ENCODE data around the gene LUC7L3. TPM values are rescaled to one million over a fixed set of nuclear protein-coding genes. Genes with fewer than 3 reads are reported as not detected.

The LUC7L3 gene
- total RNA-seq, 8 experiments from 2014 or later: 118 to 263 (median 161) TPM

GRCh38 chr17:50771991-50772785, 52.8 kb downstream of the LUC7L3 start:
- Histone ChIP-seq H3K4me3 (no peak overlapping the region), H3K27ac (no peak overlapping the region), H3K4me1 (replicated peaks in 1 of 2) (no peaks in the 10 kb centered on the region)
- WGBS, 10 experiments: 60 to 100% (median 68%) methylated on average over 1 to 9 of the region's 15 CpGs; no CpG with 5 or more reads in 3 of the 10 experiments
- peak in 3 of 8 experiments; percentile 33 to 93 (median 39) for ATAC-seq (replicated peaks in 6 of 8)
- in situ Hi-C loops (cut with MboI; ENCODE audit: low pct_unique_long_range_greater_than_20kb in 2 of 9, low sequenced_read_pairs in 9 of 9, unreplicated experiment in 9 of 9): no loop called here

DNA sequence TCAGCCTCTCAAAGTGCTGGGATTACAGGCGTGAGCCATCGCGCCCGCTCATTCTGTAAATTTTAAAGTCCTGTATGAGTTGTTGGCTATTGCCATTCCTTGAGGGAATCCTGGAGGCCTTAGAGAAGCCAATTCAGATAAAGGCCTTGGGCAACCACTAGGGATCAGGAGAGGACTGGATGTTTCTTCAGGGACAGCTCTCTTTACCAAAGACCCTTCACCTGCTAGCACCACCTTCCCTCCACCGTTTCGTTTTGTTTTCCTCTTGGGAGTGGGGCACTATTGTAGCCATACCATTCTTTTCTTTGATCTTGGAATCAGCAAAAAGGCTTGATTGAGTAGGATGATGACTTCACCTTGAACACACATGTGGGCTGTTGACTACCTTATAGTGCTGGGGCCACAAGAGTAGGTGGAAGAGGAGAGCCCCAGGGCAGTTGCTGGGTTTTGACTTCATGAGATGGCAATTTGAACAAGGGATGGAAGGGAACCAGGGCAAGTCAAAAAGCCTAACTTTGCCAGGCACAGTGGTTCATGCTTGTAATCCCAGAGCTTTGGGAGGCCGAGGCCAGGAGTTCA, 54.9 kb downstream of the LUC7L3 start:
- Histone ChIP-seq H3K27ac (no peak overlapping the region), H3K4me3 (no peak overlapping the region), H3K4me1 (replicated peaks in 1 of 2) (no peaks in the 10 kb centered on the region)
- WGBS, 10 experiments: 30 to 100% (median 87%) methylated on average over 1 to 7 of the region's 7 CpGs; no CpG with 5 or more reads in 4 of the 10 experiments
- ATAC-seq (replicated peaks in 6 of 8): no peak
- in situ Hi-C loops (cut with MboI; ENCODE audit: low pct_unique_long_range_greater_than_20kb in 2 of 9, low sequenced_read_pairs in 9 of 9, unreplicated experiment in 9 of 9): no loop called here

DNA sequence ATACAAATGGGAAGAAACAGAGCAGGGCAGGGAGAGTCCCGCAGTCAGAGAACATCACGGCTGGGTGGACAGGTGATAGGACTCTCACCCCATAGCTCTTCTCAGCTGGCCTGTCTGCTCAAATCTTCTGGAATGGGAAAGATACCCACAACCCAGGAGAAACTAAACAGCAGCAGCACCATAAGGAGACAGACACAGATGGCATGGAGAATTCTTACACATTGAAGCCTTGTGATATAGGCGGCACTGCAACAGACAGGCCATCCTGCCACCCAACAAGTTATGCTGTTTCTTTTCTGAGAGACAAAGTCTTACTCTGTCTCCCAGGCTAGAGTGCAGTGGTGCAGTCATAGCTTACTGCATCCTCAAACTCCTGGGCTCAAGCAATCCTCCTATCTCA, 56.5 kb downstream of the LUC7L3 start:
- Histone ChIP-seq H3K4me3 (no peak overlapping the region), H3K4me1 (replicated peaks in 1 of 2) (no peaks in the 10 kb centered on the region), H3K27ac (no peak overlapping the region)
- in situ Hi-C loops (cut with MboI; ENCODE audit: low pct_unique_long_range_greater_than_20kb in 2 of 9, low sequenced_read_pairs in 9 of 9, unreplicated experiment in 9 of 9): no loop called here
- WGBS, 10 experiments: 80 to 100% (median 93%) methylated on average over 1 to 3 of the region's 3 CpGs; no CpG with 5 or more reads in 2 of the 10 experiments
- no peak for ATAC-seq (replicated peaks in 6 of 8)

DNA sequence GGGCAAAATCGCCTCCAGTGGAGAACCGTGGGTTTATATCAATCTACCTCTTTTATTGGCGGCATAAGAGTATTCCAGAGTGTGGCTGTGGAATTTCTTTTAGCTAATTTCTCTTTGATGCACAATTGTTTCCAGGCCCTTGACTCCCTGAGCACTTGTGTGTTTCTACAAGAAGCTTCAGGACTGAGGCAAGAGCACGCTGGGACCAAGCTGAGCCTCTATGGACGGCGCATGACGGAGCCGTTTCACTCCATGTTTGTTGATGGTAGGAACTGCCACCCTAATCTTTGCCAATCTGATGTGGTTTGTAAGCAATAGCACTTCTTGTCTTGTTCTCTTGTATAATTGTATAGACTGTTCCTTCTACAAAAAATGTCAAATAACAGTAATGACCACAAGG, 59.1 kb downstream of the LUC7L3 start:
- no peak for ATAC-seq (replicated peaks in 6 of 8)
- Histone ChIP-seq H3K27ac (no peak overlapping the region), H3K4me1 (replicated peaks in 1 of 2) (no peaks in the 10 kb centered on the region), H3K4me3 (no peak overlapping the region)
- in situ Hi-C loops (cut with MboI; ENCODE audit: low pct_unique_long_range_greater_than_20kb in 2 of 9, low sequenced_read_pairs in 9 of 9, unreplicated experiment in 9 of 9): no loop called here
- WGBS, 10 experiments: 50 to 100% (median 94%) methylated on average over 1 to 8 of the region's 8 CpGs; no CpG with 5 or more reads in 2 of the 10 experiments

GRCh38 chr17:50778988-50779387, 59.6 kb downstream of the LUC7L3 start:
- in situ Hi-C loops (cut with MboI; ENCODE audit: low pct_unique_long_range_greater_than_20kb in 2 of 9, low sequenced_read_pairs in 9 of 9, unreplicated experiment in 9 of 9): no loop called here
- 36 to 93% (median 82%) methylated on average over 1 to 4 of the region's 4 CpGs; no CpG with 5 or more reads in 2 of the 10 experiments for WGBS, 10 experiments
- no peak for ATAC-seq (replicated peaks in 6 of 8)
- H3K4me1 ChIP-seq (replicated peaks in 1 of 2): no peaks in the 10 kb centered on the region
- H3K4me3 ChIP-seq: no peak overlapping the region
- no peak overlapping the region for H3K27ac ChIP-seq

DNA sequence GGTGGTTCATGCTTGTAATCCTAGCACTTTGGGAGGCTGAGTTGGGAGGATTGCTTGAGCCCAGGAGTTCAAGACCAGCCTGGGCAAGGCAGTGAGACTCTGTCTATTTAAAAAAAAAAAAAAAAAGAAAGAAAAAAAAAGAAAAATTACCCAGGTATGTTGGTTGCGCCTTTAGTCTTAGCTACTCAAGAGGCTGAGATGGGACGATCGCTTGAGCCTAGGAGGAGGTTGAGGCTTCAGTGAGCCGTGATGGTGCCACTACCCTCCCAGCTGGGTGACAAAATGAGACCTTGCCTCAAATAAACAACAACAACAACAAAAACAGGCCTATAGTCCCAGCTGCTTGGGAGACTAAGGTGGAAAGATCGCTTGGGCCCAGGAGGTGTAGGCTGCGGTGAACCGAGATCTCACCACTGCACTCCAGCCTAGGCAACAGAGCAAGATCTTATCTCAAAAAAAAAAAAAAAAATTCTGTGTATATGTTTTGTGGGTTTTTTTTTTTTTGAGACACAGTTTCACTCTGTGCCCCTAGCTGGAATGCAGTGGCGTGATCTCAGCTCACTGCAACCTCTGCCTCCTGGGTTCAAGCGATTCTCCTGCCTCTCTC, 60.4 kb downstream of the LUC7L3 start:
- H3K4me3 ChIP-seq: no peak overlapping the region
- in situ Hi-C loops (cut with MboI; ENCODE audit: low pct_unique_long_range_greater_than_20kb in 2 of 9, low sequenced_read_pairs in 9 of 9, unreplicated experiment in 9 of 9): loop anchor here in 5 of 9 experiments (5.0 to 10.0 kb wide), 4 partner anchors 55 to 175 kb away; partner anchors contain the start of gene WFIKKN2 (in 3 of the 5)
- no peak overlapping the region for H3K27ac ChIP-seq
- WGBS, 10 experiments: 67 to 100% (median 92%) methylated on average over 1 to 9 of the region's 9 CpGs
- no peak for ATAC-seq (replicated peaks in 6 of 8)
- no peaks in the 10 kb centered on the region for H3K4me1 ChIP-seq (replicated peaks in 1 of 2)

GRCh38 chr17:50781167-50781566, 61.8 kb downstream of the LUC7L3 start:
- WGBS, 10 experiments: 7 to 100% (median 73%) methylated on average over 3 to 17 of the region's 38 CpGs; no CpG with 5 or more reads in 3 of the 10 experiments
- Histone ChIP-seq H3K27ac (no peak overlapping the region), H3K4me3 (no peak overlapping the region), H3K4me1 (replicated peaks in 1 of 2) (no peaks in the 10 kb centered on the region)
- ATAC-seq (replicated peaks in 6 of 8): no peak
- in situ Hi-C loops (cut with MboI; ENCODE audit: low pct_unique_long_range_greater_than_20kb in 2 of 9, low sequenced_read_pairs in 9 of 9, unreplicated experiment in 9 of 9): loop anchor here in 5 of 9 experiments (5.0 to 10.0 kb wide), 4 partner anchors 54 to 174 kb away; partner anchors contain the start of gene WFIKKN2 (in 3 of the 5)

GRCh38 chr17:50783193-50783660, 63.8 kb downstream of the LUC7L3 start:
- Histone ChIP-seq H3K4me1 (replicated peaks in 1 of 2) (no peaks in the 10 kb centered on the region), H3K4me3 (no peak overlapping the region), H3K27ac (no peak overlapping the region)
- in situ Hi-C loops (cut with MboI; ENCODE audit: low pct_unique_long_range_greater_than_20kb in 2 of 9, low sequenced_read_pairs in 9 of 9, unreplicated experiment in 9 of 9): loop anchor here in 5 of 9 experiments (5.0 to 10.0 kb wide), 4 partner anchors 52 to 172 kb away; partner anchors contain the start of gene WFIKKN2 (in 3 of the 5)
- ATAC-seq (replicated peaks in 6 of 8): peak; percentile 76 to 95 (median 90)
- 0 to 48% (median 24%) methylated on average over 1 to 5 of the region's 7 CpGs; no CpG with 5 or more reads in 2 of the 10 experiments for WGBS, 10 experiments

DNA sequence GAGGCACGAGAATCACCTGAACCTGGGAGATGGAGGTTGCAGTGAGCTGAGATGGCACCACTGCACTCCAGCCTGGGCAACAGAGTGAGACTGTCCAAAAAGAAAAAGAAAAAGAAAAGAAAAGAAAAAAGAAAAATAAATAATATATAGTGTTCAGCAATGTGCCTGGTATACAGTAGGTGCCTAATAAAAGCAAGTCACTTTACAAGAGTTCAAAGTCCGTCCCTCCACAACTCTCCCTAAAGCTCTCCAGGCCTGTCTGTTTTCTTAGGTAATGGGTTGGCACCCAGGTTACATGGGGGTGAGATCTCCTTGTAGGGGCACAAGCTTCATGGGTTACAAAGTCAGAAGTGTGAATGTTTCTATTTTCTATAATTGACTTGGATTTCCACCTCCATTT, 64.5 kb downstream of the LUC7L3 start:
- in situ Hi-C loops (cut with MboI; ENCODE audit: low pct_unique_long_range_greater_than_20kb in 2 of 9, low sequenced_read_pairs in 9 of 9, unreplicated experiment in 9 of 9): loop anchor here in 5 of 9 experiments (5.0 to 10.0 kb wide), 4 partner anchors 51 to 171 kb away; partner anchors contain the start of gene WFIKKN2 (in 3 of the 5)
- no peak overlapping the region for H3K4me3 ChIP-seq

GRCh38 chr17:50785126-50785525, 65.7 kb downstream of the LUC7L3 start:
- H3K4me3 ChIP-seq: no peak overlapping the region
- H3K27ac ChIP-seq: no peak overlapping the region
- ATAC-seq (replicated peaks in 6 of 8): peak in 2 of 8 experiments; percentile 7
- in situ Hi-C loops (cut with MboI; ENCODE audit: low pct_unique_long_range_greater_than_20kb in 2 of 9, low sequenced_read_pairs in 9 of 9, unreplicated experiment in 9 of 9): loop anchor here in 5 of 9 experiments (10.0 kb wide), 3 partner anchors 50 to 170 kb away; partner anchors contain the start of gene WFIKKN2 (in 3 of the 5)
- 33 to 86% (median 70%) methylated on average over 1 to 2 of the region's 4 CpGs; no CpG with 5 or more reads in 7 of the 10 experiments for WGBS, 10 experiments
- H3K4me1 ChIP-seq (replicated peaks in 1 of 2): no peaks in the 10 kb centered on the region

More for the DNA sequence above, 64.5 kb downstream of the LUC7L3 start:
- 9 to 100% (median 88%) methylated on average over 1 to 2 of the region's 2 CpGs; no CpG with 5 or more reads in 1 of the 10 experiments for WGBS, 10 experiments
- Histone ChIP-seq H3K4me1 (replicated peaks in 1 of 2) (no peaks in the 10 kb centered on the region), H3K27ac (no peak overlapping the region)
- no peak for ATAC-seq (replicated peaks in 6 of 8)

DNA sequence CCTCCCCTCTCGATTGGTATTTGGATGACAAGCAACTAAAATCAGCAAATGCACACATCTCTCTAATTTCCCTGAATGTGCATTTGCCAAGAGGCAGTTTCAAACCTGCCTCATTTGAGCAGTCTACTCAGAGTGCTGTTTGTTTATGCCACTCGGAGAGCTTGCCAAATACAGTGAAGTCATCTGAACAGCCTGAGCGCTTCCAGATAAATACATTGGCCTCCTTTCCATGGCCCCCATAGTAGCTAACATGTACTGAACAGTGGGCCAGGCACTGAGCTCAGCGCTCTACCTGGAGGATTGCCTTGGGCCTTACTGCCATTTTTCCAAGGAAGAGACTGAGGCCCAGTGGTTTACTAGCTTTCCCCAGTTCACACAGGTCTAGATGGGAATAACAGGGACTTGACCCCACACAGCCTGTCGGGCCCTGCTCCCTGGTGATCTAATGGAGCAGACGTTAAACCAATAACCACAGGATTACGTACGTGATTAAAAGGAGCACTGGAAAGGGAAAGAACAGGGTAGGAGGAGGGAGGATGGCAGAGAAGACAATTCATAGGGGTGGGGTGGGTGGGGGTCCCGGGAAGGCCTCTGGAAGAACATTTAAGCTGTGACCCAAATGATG, 66.7 kb downstream of the LUC7L3 start:
- in situ Hi-C loops (cut with MboI; ENCODE audit: low pct_unique_long_range_greater_than_20kb in 2 of 9, low sequenced_read_pairs in 9 of 9, unreplicated experiment in 9 of 9): loop anchor here in 5 of 9 experiments (10.0 kb wide), 3 partner anchors 49 to 169 kb away; partner anchors contain the start of gene WFIKKN2 (in 3 of the 5)
- Histone ChIP-seq H3K4me3 (no peak overlapping the region), H3K4me1 (replicated peaks in 1 of 2) (no peaks in the 10 kb centered on the region), H3K27ac (no peak overlapping the region)
- WGBS, 10 experiments: 7 to 90% (median 63%) methylated on average over 1 to 6 of the region's 9 CpGs; no CpG with 5 or more reads in 2 of the 10 experiments
- peak in 6 of 8 experiments; percentile 41 to 81 (median 56) for ATAC-seq (replicated peaks in 6 of 8)

- in situ Hi-C loops (cut with MboI; ENCODE audit: low pct_unique_long_range_greater_than_20kb in 2 of 9, low sequenced_read_pairs in 9 of 9, unreplicated experiment in 9 of 9): loop anchor here in 5 of 9 experiments (10.0 kb wide), 3 partner anchors 48 to 168 kb away; partner anchors contain the start of gene WFIKKN2 (in 3 of the 5)
- ATAC-seq (replicated peaks in 6 of 8): peak in 1 of 8 experiments; percentile 12
- Histone ChIP-seq H3K4me1 (replicated peaks in 1 of 2) (no peaks in the 10 kb centered on the region), H3K4me3 (no peak overlapping the region), H3K27ac (no peak overlapping the region)
- WGBS, 10 experiments: 40 to 100% (median 67%) methylated on average over 1 to 3 of the region's 7 CpGs; no CpG with 5 or more reads in 3 of the 10 experiments
Measured at GRCh38 chr17:50787106-50787505, 67.7 kb downstream of the LUC7L3 start.

Data from motor neuron (in vitro differentiated cells).